Activated T-cell treated with anti-CD3 and anti-CD28 coated beads, Interleukin-2, amount 50 U/mL, for 4 hours (primary cell): Measurements from ENCODE around the gene HTR6. TPM values are rescaled to one million over a fixed set of nuclear protein-coding genes. Genes with fewer than 3 reads are reported as not detected.
A peak's percentile ranks its signal among the peaks of the same experiment; 100 is the strongest.

ENCODE experiments used
- ATAC-seq, 2 donors: fragments of 200-7000 bp; cut with Tn5 transposase; one replicate each; pipeline ENCODE4 v1.10.0; 2021
- DNase-seq: peaks from one replicate; pipeline ENCODE4 v3.0.0-alpha.2; 2020
- H3K27me3 Mint-ChIP-seq: one replicate; pipeline ENCODE4 v1.8.0; 2021; ENCODE audit warnings: low read depth, mixed read lengths
- H3K36me3 Mint-ChIP-seq: one replicate; pipeline ENCODE4 v1.8.0; 2022; ENCODE audit warnings: mixed read lengths; ENCODE audit not compliant: insufficient read depth
- H3K4me1 Mint-ChIP-seq: one replicate; pipeline ENCODE4 v1.8.0; 2021; ENCODE audit warnings: low read depth, mixed read lengths
- H3K4me3 Mint-ChIP-seq: one replicate; pipeline ENCODE4 v1.8.0; 2021; ENCODE audit warnings: mild to moderate bottlenecking, moderate library complexity, mixed read lengths
- H3K9me3 Mint-ChIP-seq: one replicate; pipeline ENCODE4 v1.8.0; 2021; ENCODE audit warnings: mixed read lengths
- total RNA-seq, 3 donors: library from RNA; stranded (reverse); gene quantifications; one replicate each; pipeline ENCODE4 v1.2.1, GENCODE V29; 2021

The HTR6 gene
- total RNA-seq, 3 donors from 2014 or later, result 0.11 to 0.43 (median 0.11) TPM

GRCh38 chr1:19644681-19645410 lies 19.8 kb upstream of the HTR6 start:
- Mint-ChIP-seq H3K4me1 (peaks cover 30% of the 10 kb centered on the region), H3K27me3 (peaks cover 12% of the 10 kb centered on the region), H3K4me3 (peak overlapping the region; percentile 89), H3K9me3 (no peaks in the 10 kb centered on the region), H3K36me3 (no peaks in the 10 kb centered on the region)
- peak; percentile 52 to 59 for ATAC-seq
- no peak for DNase-seq

GRCh38 chr1:19645411-19646251 lies 19.0 kb upstream of the HTR6 start:
- DNase-seq (no peak), ATAC-seq (no peak)
- Mint-ChIP-seq H3K4me3 (peak overlapping the region; percentile 89), H3K36me3 (no peaks in the 10 kb centered on the region), H3K4me1 (peaks cover 30% of the 10 kb centered on the region), H3K27me3 (peaks cover 12% of the 10 kb centered on the region), H3K9me3 (no peaks in the 10 kb centered on the region)

GRCh38 chr1:19646377-19647319 lies 18.0 kb upstream of the HTR6 start:
- H3K9me3 Mint-ChIP-seq, result no peaks in the 10 kb centered on the region
- ATAC-seq (no peak), DNase-seq (no peak)
- H3K36me3 Mint-ChIP-seq, result no peaks in the 10 kb centered on the region
- peak overlapping the region; percentile 57 for H3K4me3 Mint-ChIP-seq
- peaks cover 32% of the 10 kb centered on the region for H3K4me1 Mint-ChIP-seq
- peaks cover 12% of the 10 kb centered on the region for H3K27me3 Mint-ChIP-seq

GRCh38 chr1:19647643-19648042 lies 17.0 kb upstream of the HTR6 start:
- DNase-seq, result no peak

GRCh38 chr1:19648239-19648638 lies 16.4 kb upstream of the HTR6 start:
- H3K9me3 Mint-ChIP-seq, result no peaks in the 10 kb centered on the region
- no peak for ATAC-seq

More at GRCh38 chr1:19647643-19648042, 17.0 kb upstream of the HTR6 start:
- no peak overlapping the region for H3K4me3 Mint-ChIP-seq
- no peaks in the 10 kb centered on the region for H3K9me3 Mint-ChIP-seq
- no peaks in the 10 kb centered on the region for H3K36me3 Mint-ChIP-seq
- H3K27me3 Mint-ChIP-seq, result peaks cover 11% of the 10 kb centered on the region
- H3K4me1 Mint-ChIP-seq, result peaks cover 32% of the 10 kb centered on the region
- ATAC-seq, result no peak

GRCh38 chr1:19648689-19649088 lies 16.0 kb upstream of the HTR6 start:
- Mint-ChIP-seq H3K4me1 (peaks cover 26% of the 10 kb centered on the region), H3K27me3 (peaks cover 3% of the 10 kb centered on the region)

More at GRCh38 chr1:19648239-19648638, 16.4 kb upstream of the HTR6 start:
- no peak for DNase-seq
- Mint-ChIP-seq H3K36me3 (no peaks in the 10 kb centered on the region), H3K27me3 (peaks cover 5% of the 10 kb centered on the region), H3K4me3 (no peak overlapping the region), H3K4me1 (peaks cover 29% of the 10 kb centered on the region)

GRCh38 chr1:19650416-19651140 lies 14.1 kb upstream of the HTR6 start:
- peaks cover 25% of the 10 kb centered on the region for H3K4me1 Mint-ChIP-seq
- DNase-seq (no peak), ATAC-seq (no peak)
- no peaks in the 10 kb centered on the region for H3K27me3 Mint-ChIP-seq
- H3K4me3 Mint-ChIP-seq, result no peak overlapping the region
- no peaks in the 10 kb centered on the region for H3K9me3 Mint-ChIP-seq
- no peaks in the 10 kb centered on the region for H3K36me3 Mint-ChIP-seq

More at GRCh38 chr1:19648689-19649088, 16.0 kb upstream of the HTR6 start:
- H3K9me3 Mint-ChIP-seq, result no peaks in the 10 kb centered on the region
- H3K4me3 Mint-ChIP-seq, result no peak overlapping the region
- DNase-seq (no peak), ATAC-seq (no peak)
- H3K36me3 Mint-ChIP-seq, result no peaks in the 10 kb centered on the region

- no peaks in the 10 kb centered on the region for H3K36me3 Mint-ChIP-seq
- H3K4me3 Mint-ChIP-seq, result no peak overlapping the region
- H3K4me1 Mint-ChIP-seq, result peaks cover 20% of the 10 kb centered on the region
- H3K27me3 Mint-ChIP-seq, result no peaks in the 10 kb centered on the region
- H3K9me3 Mint-ChIP-seq, result no peaks in the 10 kb centered on the region
- ATAC-seq (peak; percentile 41 to 58), DNase-seq (peak; percentile 44)
Observed at GRCh38 chr1:19651141-19651737, 13.4 kb upstream of the HTR6 start.

- Mint-ChIP-seq H3K4me1 (peaks cover 7% of the 10 kb centered on the region), H3K36me3 (no peaks in the 10 kb centered on the region), H3K9me3 (no peaks in the 10 kb centered on the region), H3K27me3 (no peaks in the 10 kb centered on the region), H3K4me3 (no peak overlapping the region)
- ATAC-seq, result no peak
- no peak for DNase-seq
Observed at GRCh38 chr1:19654386-19654785, 10.3 kb upstream of the HTR6 start.

GRCh38 chr1:19654886-19655717 lies 9.6 kb upstream of the HTR6 start:
- no peak for DNase-seq
- no peaks in the 10 kb centered on the region for H3K27me3 Mint-ChIP-seq
- peaks cover 11% of the 10 kb centered on the region for H3K4me1 Mint-ChIP-seq
- no peak overlapping the region for H3K4me3 Mint-ChIP-seq
- no peaks in the 10 kb centered on the region for H3K36me3 Mint-ChIP-seq
- ATAC-seq, result no peak
- no peaks in the 10 kb centered on the region for H3K9me3 Mint-ChIP-seq

- Mint-ChIP-seq H3K27me3 (no peaks in the 10 kb centered on the region), H3K4me3 (no peak overlapping the region), H3K36me3 (no peaks in the 10 kb centered on the region), H3K4me1 (peaks cover 11% of the 10 kb centered on the region), H3K9me3 (no peaks in the 10 kb centered on the region)
- DNase-seq, result no peak
- ATAC-seq, result no peak
Observed at GRCh38 chr1:19655718-19656080, 9.0 kb upstream of the HTR6 start.

- H3K9me3 Mint-ChIP-seq, result no peaks in the 10 kb centered on the region
Observed at GRCh38 chr1:19656134-19656779, 8.4 kb upstream of the HTR6 start.

More at GRCh38 chr1:19656134-19656779, 8.4 kb upstream of the HTR6 start:
- DNase-seq, result no peak
- Mint-ChIP-seq H3K4me1 (peaks cover 10% of the 10 kb centered on the region), H3K4me3 (no peak overlapping the region), H3K27me3 (no peaks in the 10 kb centered on the region), H3K36me3 (no peaks in the 10 kb centered on the region)
- ATAC-seq, result no peak
